IMR-90 (cell line): ENCODE data around the gene EVPL. TPM values are rescaled to one million over a fixed set of nuclear protein-coding genes. Genes with fewer than 3 reads are reported as not detected.

Source experiments
- ATAC-seq: fragments of 200-7000 bp; cut with Tn5 transposase; 2 replicates; pipeline ENCODE4 v1.9.1; 2020; ENCODE audit warnings: low read depth, mild to moderate bottlenecking, moderate library complexity
- BruUV-seq: library from RNA; stranded (reverse); fragments of 400-500 nt; replicated peaks from 2 replicates; lab custom pipeline; 2021; lab: Mats Ljungman, UMichigan
- CTCF ChIA-PET: fragments of 300-600 bp; formaldehyde crosslinking; extraction: SDS; loops from one replicate; lab custom pipeline; 2021; ENCODE audit warnings: antibody characterized with exemption; lab: Yijun Ruan, JAX
- POLR2A ChIA-PET: fragments of 300-600 bp; sonication (Branson Sonifier 250); formaldehyde crosslinking; loops from one replicate; lab custom pipeline; 2022; ENCODE audit warnings: antibody characterized with exemption; ENCODE audit not compliant: unreplicated experiment; lab: Charles Lee
- DNase-seq: peaks from one replicate; pipeline ENCODE4 v3.0.0; 2013
- H2AFZ ChIP-seq: replicated peaks from 2 replicates; pipeline ENCODE3; 2013; ENCODE audit warnings: low read length, mild to moderate bottlenecking; ENCODE audit not compliant: poor library complexity
- H2AK5ac ChIP-seq: 2 replicates; pipeline ENCODE4 v1.6.1; 2013; ENCODE audit warnings: low read depth, low read length, inconsistent platforms
- H2AK9ac ChIP-seq: replicated peaks from 2 replicates; pipeline ENCODE3; 2013; ENCODE audit warnings: mild to moderate bottlenecking, low read depth, low read length, moderate library complexity; ENCODE audit not compliant: poor library complexity
- H2BK120ac ChIP-seq: 2 replicates; pipeline ENCODE4 v1.6.1; 2013; ENCODE audit warnings: low read depth, low read length, inconsistent platforms
- H2BK15ac ChIP-seq: 3 replicates; pipeline ENCODE4 v1.6.1; 2013; ENCODE audit warnings: low read depth, low read length, inconsistent platforms
- H2BK20ac ChIP-seq: 2 replicates; pipeline ENCODE4 v1.6.1; 2013; ENCODE audit warnings: low read depth, mild to moderate bottlenecking, inconsistent platforms, low read length, moderate library complexity
- H2BK5ac ChIP-seq: 2 replicates; pipeline ENCODE4 v1.6.1; 2013; ENCODE audit warnings: mild to moderate bottlenecking, low read depth, low read length, inconsistent platforms; ENCODE audit not compliant: poor library complexity, severe bottlenecking
- H3K14ac ChIP-seq: replicated peaks from 2 replicates; pipeline ENCODE4 v1.6.1; 2013; ENCODE audit warnings: low read depth, low read length, inconsistent platforms
- H3K18ac ChIP-seq: 2 replicates; pipeline ENCODE4 v1.6.1; 2013; ENCODE audit warnings: low read depth, low read length, control low read depth
- H3K23ac ChIP-seq: 2 replicates; pipeline ENCODE4 v1.6.1; 2013; ENCODE audit warnings: low read depth, low read length, inconsistent platforms
- H3K27ac ChIP-seq: 2 replicates; pipeline ENCODE4 v1.5.1; 2013; ENCODE audit warnings: mild to moderate bottlenecking, control low read depth, low read length; ENCODE audit not compliant: insufficient read depth
- H3K27me3 ChIP-seq: 2 replicates; pipeline ENCODE4 v1.6.1; 2013; ENCODE audit warnings: low read length; ENCODE audit not compliant: control insufficient read depth, insufficient read depth
- H3K36me3 ChIP-seq: 2 replicates; pipeline ENCODE4 v1.6.1; 2013; ENCODE audit warnings: low read length, mixed read lengths; ENCODE audit not compliant: control insufficient read depth, insufficient read depth
- H3K4ac ChIP-seq: 2 replicates; pipeline ENCODE4 v1.6.1; 2013; ENCODE audit warnings: low read depth, low read length, inconsistent platforms
- H3K4me1 ChIP-seq: 2 replicates; pipeline ENCODE4 v1.6.1; 2013; ENCODE audit warnings: low read length, mixed read lengths; ENCODE audit not compliant: control insufficient read depth, insufficient read depth
- H3K4me2 ChIP-seq: 2 replicates; pipeline ENCODE4 v1.6.1; 2013; ENCODE audit warnings: low read depth, mild to moderate bottlenecking, control low read depth, low read length, moderate library complexity
- H3K4me3 ChIP-seq: 2 replicates; pipeline ENCODE4 v1.5.1; 2013; ENCODE audit warnings: low read depth, mild to moderate bottlenecking, control low read depth, low read length, moderate library complexity; ENCODE audit not compliant: insufficient read depth
- H3K56ac ChIP-seq: 2 replicates; pipeline ENCODE4 v1.6.1; 2013; ENCODE audit warnings: low read length, inconsistent platforms; ENCODE audit not compliant: insufficient read depth; ENCODE audit errors: extremely low read depth
- H3K79me1 ChIP-seq, 2 experiments: 2 replicates each; pipeline ENCODE4 v1.6.1; 2013; ENCODE audit warnings: low read length in 2 of 2, inconsistent platforms in 1 of 2, low read depth in 1 of 2
- H3K9ac ChIP-seq: 2 replicates; pipeline ENCODE4 v1.6.1; 2013; ENCODE audit warnings: low read depth, low read length, control low read depth
- H3K9me1 ChIP-seq: 2 replicates; pipeline ENCODE4 v1.6.1; 2013; ENCODE audit warnings: low read length, inconsistent platforms; ENCODE audit not compliant: insufficient read depth
- H3K9me3 ChIP-seq: 2 replicates; pipeline ENCODE4 v1.6.1; 2013; ENCODE audit warnings: low read length; ENCODE audit not compliant: control insufficient read depth, insufficient read depth
- H4K20me1 ChIP-seq: 2 replicates; pipeline ENCODE4 v1.6.1; 2013; ENCODE audit warnings: low read length, inconsistent platforms; ENCODE audit not compliant: insufficient read depth
- H4K5ac ChIP-seq: 2 replicates; pipeline ENCODE4 v1.6.1; 2013; ENCODE audit warnings: mild to moderate bottlenecking, low read depth, low read length, control low read depth
- H4K8ac ChIP-seq, 2 experiments: 2 replicates each; pipeline ENCODE4 v1.6.1; 2013; ENCODE audit warnings: low read depth in 2 of 2, low read length in 2 of 2, control low read depth in 1 of 2, inconsistent platforms in 1 of 2
- H4K91ac ChIP-seq: 2 replicates; pipeline ENCODE4 v1.6.1; 2013; ENCODE audit warnings: low read depth, low read length, inconsistent platforms; ENCODE audit not compliant: insufficient read depth
- ELK1 ChIP-seq: fragments of 150-350 bp; IDR thresholded peaks from 2 replicates; pipeline ENCODE4 v1.6.1; 2016; ENCODE audit warnings: low read depth, mild to moderate bottlenecking, low read length, moderate library complexity, borderline replicate concordance
- MAZ ChIP-seq: IDR thresholded peaks from 2 replicates; pipeline ENCODE4 v1.6.1; 2012; ENCODE audit warnings: low read depth, mild to moderate bottlenecking, low read length, improper control_type of control experiment, moderate library complexity, borderline replicate concordance
- RAD21 ChIP-seq: IDR thresholded peaks from 2 replicates; pipeline ENCODE4 v1.6.1; 2012; ENCODE audit warnings: low read length, improper control_type of control experiment
- USF2 ChIP-seq: fragments of 150-350 bp; IDR thresholded peaks from 2 replicates; pipeline ENCODE4 v1.6.1; 2017; ENCODE audit warnings: mild to moderate bottlenecking, antibody characterized with exemption, low read length, low read depth
- WGBS, 2 experiments: methylation state at CpG; one replicate each; pipeline versions ENCODE4 v1.1.5 to v1.1.7; 2013; ENCODE audit warnings: missing lambda C conversion rate in 2 of 2; ENCODE audit not compliant: insufficient read length in 1 of 2; ENCODE audit errors: extremely low coverage in 2 of 2; 5-methylcytosine and 5-hydroxymethylcytosine counted together
- dilution Hi-C: fragments of 300-500 bp; cut with HindIII; formaldehyde crosslinking; loops from one replicate; pipeline ENCODE4 v1.14.3; 2018; ENCODE audit warnings: low sequenced_read_pairs; ENCODE audit not compliant: unreplicated experiment
- in situ Hi-C: fragments of 300-500 bp; cut with MboI; formaldehyde crosslinking; loops from 3 replicates; pipeline ENCODE4 v1.14.3; 2019; ENCODE audit warnings: low sequenced_read_pairs, inconsistent platforms, mixed read lengths
- intact Hi-C: fragments of 100-400 bp; cut with micrococcal nuclease; formaldehyde crosslinking; loops from 2 replicates; pipeline ENCODE4 v1.10.0; 2022
- polyA plus RNA-seq, 3 experiments: library from polyadenylated mRNA; depleted of rRNA; stranded (reverse); fragments of >200 nt; gene quantifications; 2 replicates each; pipeline ENCODE4 v1.2.3, GENCODE V29; 2012; ENCODE audit warnings: low replicate concordance in 1 of 3
- total RNA-seq: library from RNA; depleted of rRNA; stranded (reverse); fragments of >200 nt; gene quantifications from 2 replicates; pipeline ENCODE4 v1.2.3, GENCODE V29; 2012

EVPL gene
- total and polyA plus RNA-seq, 2 of the 4 experiments (the other 2 are of a cell fraction) = not detected

GRCh38 chr17:76014925-76015261 is 12.2 kb downstream of the EVPL start:
- 84% methylated on average over 22 of the region's 26 CpGs; no CpG with 5 or more reads in 1 of the 2 experiments for WGBS, 2 experiments
- Histone ChIP-seq H2BK5ac (no peak overlapping the region), H3K9ac (no peak overlapping the region), H2BK120ac (no peak overlapping the region), H4K20me1 (no peaks in the 10 kb centered on the region), H3K23ac (no peak overlapping the region), H3K36me3 (no peaks in the 10 kb centered on the region), H3K4me1 (peaks cover 7% of the 10 kb centered on the region), H3K18ac (no peak overlapping the region), H2AFZ (no peak overlapping the region), H2BK20ac (no peak overlapping the region), H3K79me1 (no peaks in the 10 kb centered on the region), H2AK5ac (no peak overlapping the region), H4K91ac (no peak overlapping the region), H2BK15ac (no peak overlapping the region), H4K5ac (no peak overlapping the region), H3K9me3 (no peaks in the 10 kb centered on the region), H3K27ac (no peak overlapping the region), H3K4me3 (no peak overlapping the region), H3K4me2 (no peak overlapping the region), H3K56ac (no peak overlapping the region), H3K14ac (no peak overlapping the region), H3K9me1 (no peaks in the 10 kb centered on the region), H2AK9ac (no peak overlapping the region), H3K27me3 (peaks cover 25% of the 10 kb centered on the region), H3K4ac (no peak overlapping the region), H4K8ac (no peak overlapping the region)
- ChIA-PET POLR2A (no interaction called here), CTCF (interaction anchor here (1.1 kb wide), 2 partner anchors 167 to 264 kb away, joined by 4 to 5 read pairs; no protein-coding TSS in a partner anchor)
- intact Hi-C loops = loop anchor here (1.0 kb wide), 1 partner anchor 132 kb away; no protein-coding TSS in a partner anchor
- DNase-seq (no peak), ATAC-seq (no peak)
- TF ChIP-seq USF2 = no peak
- no peak for TF ChIP-seq MAZ
- TF ChIP-seq RAD21 = no peak
- no peak for TF ChIP-seq ELK1
- BruUV-seq = no TSS peak
- in situ Hi-C loops = loop anchor here (10.0 kb wide), 1 partner anchor 280 kb away; no protein-coding TSS in a partner anchor
- dilution Hi-C loops = no loop called here
